GM21526 (cell line): ENCODE results near the gene PDLIM3.
A peak's percentile ranks its signal among the peaks of the same experiment; 100 is the strongest.
"Not testable (repeated sequence)": the region's sequence is repeated elsewhere in the genome, so short reads cannot be mapped to it uniquely, and the experiment has no call there.

Source experiments
- ATAC-seq: cut with Tn5 transposase; IDR thresholded peaks from one replicate; pipeline ENCODE4 v1.9.1; 2021; ENCODE audit warnings: moderate library complexity; ENCODE audit not compliant: unreplicated experiment, low FRiP score

The PDLIM3 gene

DNA sequence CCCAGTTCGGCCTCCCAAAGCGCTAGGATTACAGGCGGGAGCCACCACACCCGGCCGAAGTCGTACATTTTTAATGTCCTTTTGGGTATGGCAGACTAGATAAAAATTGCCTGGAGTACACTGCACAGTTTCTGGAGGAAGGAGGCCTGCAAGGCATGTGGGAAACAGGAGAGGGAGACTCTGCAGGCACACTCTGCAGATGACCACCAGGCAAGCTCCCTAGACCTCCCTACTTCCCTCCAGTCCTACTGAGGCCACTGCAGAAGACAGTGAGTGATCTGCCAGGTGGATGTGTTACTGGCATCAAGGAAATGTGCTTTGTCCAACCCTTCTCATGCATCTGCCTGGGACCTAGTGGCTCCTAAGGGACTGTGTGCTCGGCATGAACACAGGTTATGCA, 11.4 kb downstream of the PDLIM3 start:
- ATAC-seq, result no peak

DNA sequence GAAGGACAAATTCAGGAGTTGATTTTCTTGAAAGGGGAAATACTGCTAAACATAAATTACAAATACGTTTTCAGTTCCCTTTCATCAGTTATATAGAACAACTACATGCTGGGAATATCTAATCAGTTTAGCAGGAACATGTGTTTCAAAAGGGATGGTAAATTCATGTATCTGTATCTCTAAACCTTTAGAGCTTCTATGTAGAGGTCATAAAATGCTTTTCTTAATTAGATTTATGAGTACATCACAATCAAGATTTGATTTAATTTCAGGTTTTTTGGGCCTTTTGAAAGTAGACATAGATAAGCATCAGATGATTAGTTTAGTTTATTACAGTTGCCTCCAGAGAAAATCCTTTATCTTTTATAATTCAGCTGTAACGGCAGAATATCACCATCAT, 12.9 kb downstream of the PDLIM3 start:
- no peak for ATAC-seq

DNA sequence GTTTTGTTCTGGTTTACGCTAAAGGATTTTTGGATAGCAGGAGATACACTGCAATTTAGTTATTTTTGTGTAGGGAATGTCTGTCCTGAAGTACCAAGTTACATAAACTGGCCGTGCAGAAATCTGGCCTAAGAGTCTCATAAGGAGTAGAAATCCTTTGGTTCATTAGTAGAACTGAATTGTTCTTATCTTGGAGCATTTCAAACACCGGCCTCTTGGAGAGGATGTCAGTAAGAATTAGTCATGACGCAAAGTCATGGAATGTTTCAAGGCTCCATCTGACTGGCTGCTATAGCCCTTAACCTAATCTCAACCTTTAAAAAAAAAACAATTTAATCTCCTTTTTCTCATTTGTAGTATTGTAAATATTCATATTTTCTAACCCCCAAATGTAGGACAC, 15.2 kb downstream of the PDLIM3 start:
- ATAC-seq, result no peak

DNA sequence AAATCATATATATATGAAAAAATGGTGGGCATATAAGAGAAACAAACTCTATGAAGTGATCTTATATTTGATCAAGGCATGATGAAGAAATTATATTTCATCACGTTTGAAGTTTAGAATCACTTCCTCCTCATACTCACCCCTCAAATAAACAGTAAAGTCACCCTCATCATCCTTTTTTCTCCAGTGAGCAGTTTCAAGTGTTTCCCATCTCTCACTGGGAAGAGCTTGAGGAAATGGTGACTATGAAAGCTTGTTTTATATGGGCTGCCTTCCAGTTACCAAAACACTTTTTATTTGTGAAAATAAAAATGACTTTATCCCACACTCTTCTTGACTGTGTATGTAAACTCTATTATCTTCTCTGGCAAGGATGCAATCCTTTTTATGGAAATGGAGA, 16.8 kb downstream of the PDLIM3 start:
- ATAC-seq, result no peak

DNA sequence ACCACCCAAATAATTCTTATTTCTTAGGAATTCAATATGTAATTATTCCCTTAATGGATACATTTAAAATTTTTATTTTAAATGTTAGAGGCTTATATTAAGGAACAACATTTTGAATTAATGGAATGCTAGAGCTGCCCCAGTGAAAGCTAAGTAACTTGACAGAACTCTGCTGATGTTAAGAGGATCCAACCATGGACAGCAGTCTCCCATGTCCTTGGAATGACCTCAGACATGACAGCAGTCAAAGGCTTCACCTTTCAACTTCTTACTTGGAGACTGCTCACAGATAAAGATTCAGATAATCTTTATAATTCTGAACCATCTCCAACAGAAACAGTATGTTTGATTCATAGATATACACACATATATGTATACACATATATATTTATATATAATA, 17.2 kb downstream of the PDLIM3 start:
- no peak for ATAC-seq

DNA sequence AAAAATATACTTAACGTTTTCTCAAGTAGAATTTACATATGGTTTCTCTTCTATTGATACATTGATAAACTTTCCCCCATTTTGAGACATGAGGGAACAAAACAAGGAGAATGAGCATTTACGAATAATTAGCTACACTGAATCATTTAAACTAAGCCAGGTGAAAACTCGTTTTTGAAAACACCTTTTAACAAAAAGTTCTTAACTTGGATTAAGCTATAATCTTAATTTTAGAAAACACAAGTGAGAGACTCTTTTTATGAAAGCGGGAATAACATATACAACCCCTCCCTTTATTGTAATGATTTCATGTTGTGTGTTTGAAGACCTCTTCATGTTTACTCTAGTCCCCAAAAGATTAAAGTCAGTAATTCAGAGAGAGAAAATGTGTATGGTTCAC, 20.1 kb downstream of the PDLIM3 start:
- no peak for ATAC-seq

DNA sequence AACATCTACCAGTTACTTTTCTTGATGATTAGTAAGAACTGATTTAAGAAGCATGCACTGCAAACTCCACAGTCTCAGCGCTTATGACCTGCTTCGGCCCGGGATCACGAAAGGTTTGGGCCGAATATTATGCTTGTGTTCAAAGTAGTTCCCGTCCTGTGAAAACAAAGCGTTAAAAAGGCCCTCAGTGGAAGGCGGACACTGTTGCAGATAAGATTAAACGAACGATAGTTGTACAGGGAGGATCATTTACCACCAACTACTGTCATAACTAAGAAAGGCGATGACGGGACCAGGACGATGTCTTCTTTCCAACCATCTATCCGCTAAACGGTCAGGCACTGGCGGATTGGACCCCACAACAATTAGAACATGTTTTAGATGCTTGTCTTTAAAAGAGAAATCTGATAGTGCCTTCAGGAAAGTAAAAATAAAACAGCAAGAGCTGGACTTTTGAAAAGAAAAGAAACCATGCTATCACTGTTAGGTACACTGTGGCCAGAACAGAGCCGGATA, 21.1 kb downstream of the PDLIM3 start:
- ATAC-seq, result no peak

DNA sequence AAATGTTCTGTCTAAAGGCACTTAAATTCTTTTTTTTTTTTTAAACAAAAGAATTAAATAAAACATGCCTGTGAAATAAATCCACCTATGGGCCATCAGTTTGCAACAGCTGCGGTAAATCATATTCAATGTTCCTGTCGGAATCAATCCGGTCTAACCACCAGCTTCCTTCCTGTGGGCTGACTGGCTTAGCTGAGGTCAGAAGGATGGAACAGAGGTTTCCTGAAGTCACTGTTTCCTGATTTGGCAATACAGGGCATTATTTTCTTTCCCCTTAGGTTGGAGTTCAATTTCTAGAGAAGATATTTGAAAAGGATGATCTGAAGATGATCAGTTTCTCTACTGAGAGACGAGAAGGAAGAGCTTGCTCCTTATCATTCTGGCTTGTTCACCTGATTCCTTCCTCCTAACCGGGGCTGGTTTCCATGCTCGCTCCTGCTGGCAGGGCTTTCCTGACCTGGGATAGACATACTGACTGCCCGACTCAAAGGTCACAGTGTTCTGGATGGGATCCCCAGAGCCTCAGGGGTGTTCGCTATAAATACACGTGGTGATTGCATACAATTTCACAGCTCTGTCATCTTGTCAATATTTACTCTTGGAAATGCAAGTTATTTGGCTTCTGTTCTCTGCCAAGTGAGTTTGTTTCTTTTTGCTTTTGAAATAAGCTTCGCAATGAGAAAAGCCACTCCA, 21.7 kb downstream of the PDLIM3 start:
- ATAC-seq, result no peak

DNA sequence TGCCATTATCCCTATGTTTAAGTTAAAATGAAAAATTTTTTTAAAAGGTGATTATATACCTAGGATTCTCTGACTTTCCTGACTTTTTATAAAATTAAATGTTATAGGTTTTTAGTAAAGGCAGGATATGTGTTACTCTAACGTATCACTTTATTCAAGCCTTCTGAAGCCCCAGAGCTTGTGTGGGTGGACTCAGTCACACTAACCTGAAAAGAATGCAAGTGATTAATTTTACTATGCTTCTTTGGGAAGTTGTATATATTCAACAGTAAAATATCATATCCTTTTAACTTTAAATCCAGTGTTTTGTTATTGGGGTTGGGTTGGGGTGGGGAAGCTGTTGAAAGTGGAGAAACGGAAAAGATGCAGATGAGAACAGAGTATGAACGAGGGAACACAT, 22.8 kb downstream of the PDLIM3 start:
- ATAC-seq, result no peak

DNA sequence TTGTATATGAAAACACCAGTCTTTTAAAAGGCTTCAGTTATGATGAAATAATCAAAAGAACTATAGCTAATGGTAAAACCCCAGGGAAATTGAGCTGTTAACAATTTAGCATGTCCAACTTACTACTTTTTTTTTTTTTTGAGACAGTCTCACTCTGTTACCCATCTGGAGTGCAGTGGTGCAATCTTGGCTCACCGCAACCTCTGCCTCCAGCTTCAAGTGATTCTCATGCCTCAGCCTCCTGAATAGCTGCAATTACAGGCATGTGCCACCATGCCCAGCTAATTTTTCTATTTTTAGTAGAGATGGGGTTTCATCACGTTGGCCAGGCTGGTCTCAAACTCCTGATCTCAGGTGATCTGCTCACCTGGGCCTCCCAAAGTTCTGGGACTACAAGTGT, 24.1 kb downstream of the PDLIM3 start:
- not testable (repeated sequence) for ATAC-seq

DNA sequence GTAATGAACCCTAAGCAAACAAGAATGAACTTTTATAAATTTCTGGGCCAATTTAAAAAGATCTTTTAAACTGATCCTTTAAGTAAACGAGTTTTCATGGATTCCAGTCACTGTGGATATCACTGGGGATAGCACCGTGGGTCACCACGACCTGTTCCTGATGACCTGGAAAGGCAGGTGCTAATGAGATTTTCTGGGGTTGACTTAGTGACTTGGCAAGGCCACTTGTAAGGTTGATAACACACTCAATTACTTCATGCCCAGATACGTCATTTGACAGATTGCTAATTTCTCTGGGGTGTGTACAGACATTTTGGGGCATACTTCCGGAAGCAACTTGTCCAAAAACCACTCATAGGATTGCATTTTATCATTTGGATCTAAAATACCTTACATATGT, 24.5 kb downstream of the PDLIM3 start:
- ATAC-seq, result no peak

DNA sequence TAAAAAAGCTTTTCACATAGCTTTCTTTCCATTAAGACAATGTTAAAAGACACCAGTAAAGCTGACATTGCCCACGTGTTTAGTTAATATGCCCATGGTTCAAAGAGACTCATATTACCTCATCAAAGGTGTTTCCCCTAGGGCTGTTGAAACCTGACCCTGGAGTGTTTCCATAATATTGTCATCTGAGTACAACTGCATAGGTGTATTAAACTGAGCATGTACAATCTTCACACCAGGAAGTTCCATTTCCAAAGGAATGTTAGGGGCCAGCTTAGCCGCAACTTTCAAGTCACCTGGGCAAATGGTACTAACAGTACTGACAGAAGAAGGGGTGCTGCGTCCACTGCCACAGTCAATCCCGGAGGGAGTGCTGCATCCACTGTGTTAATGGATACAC, 27.1 kb downstream of the PDLIM3 start:
- no peak for ATAC-seq

DNA sequence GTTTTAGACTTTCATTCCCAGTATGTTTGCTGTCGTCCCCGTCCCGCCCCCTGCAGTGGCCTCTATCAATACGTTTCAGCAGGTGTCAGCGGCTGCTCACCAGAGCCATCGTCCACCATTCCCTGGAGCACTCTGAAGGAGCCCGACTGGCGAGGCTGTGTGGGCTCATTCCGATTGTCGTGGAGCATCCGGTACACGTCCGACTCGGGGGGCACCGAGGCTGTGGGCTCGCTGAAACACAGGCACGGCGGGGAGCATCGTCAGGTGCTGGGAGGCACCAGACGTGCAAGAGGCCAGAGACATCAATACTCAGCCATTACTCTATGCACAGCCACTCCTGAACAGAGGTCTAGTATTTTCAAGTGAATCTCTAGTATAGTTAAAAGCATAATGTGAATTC, 28.9 kb downstream of the PDLIM3 start:
- no peak for ATAC-seq

DNA sequence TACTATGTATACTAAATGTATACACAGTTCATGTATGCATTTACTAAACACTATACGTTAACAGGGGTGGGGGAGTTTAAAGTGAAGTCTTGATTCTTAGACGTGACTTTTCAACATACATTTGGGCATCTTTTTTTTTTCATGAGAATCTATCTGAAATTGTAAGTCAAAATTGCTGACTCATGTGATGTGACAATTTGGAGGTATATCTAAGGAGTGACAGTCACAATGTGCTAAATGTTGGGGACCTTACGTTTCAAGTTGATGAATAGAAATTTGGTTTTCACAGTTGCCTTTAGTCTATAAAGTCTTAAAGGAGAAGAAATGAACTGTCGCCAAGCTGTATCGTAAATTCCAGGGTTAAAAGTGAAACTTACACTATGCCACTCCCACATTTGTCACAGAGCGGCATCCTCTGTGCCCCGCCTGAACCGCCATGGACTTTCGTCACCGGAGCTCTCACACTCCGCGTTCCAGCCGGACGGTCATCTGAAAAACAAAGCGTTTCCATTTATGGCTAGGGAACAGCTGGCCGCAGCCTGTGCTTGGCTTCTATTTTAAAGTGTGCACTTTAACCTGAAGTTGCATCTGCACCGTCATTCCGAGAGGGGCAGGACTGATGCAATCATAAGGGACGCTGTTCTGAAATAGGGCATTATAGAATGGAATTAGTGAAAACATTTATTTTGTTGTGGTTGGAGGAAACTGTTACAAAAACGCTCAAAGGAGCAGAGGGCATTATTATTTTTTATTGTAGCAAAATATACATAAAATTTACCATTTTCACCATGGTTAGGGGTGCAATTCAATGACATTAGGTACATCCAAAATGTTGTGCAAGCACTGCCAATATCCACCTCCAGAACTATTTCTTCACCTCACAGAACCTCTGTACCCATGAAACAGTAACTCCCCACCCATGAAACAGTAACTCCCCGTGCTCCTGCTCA, 30.9 kb downstream of the PDLIM3 start:
- no peak for ATAC-seq

DNA sequence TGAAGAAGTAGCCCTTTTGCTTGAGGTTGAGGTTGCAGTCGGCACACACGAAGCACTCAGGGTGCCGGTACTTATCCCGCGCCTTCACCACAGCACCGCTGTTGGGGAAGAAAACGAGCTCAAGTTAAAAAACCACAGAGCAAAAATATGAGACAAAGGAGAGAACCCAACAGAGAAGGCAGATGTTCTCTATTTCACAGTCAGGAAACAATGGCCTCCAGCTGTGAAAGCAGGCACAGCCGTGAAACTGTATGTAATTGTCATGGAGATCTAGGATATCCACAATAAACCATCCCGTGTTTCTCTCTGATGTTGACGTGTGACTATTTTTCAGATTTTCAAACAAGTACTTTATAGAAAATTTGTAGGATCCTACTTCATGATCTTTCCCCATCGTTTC, 32.9 kb downstream of the PDLIM3 start:
- no peak for ATAC-seq

DNA sequence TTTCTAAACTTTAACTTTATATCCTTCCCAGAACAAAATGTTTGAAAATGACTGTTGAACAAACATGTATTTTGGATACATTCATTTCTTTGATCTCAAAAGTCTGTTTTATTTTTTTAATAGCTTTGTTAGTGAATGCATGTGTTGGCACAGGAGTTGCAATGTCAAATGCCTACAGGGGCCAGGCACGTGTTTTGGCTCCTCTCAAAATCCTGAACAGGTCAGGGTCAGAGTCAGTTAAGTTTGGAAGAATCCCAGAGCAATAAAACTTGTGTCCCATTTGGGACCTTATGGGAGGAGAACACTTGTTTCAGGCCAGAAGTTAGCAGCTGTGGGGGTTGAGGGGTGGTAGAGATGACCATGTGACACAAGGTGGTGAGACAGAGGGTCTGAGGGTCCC, 34.7 kb downstream of the PDLIM3 start:
- no peak for ATAC-seq

DNA sequence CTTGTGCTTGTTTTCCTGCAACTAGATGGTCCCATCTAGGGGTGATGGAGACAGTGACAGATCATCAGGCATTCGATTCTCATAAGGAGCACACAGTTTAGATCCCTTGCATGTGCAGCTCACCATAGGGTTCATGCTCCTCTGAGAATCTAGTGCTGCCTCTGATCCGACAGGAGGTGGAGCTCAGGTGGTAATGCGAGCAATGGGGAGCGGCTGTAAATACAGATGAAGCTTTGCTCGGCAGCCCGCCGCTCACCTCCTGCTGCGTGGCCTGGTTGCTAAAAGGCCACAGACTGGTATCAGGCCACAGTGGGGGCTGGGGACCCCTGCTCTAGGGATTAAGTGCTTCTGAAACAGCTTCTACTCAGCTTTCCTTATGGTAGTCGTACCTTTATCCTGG, 35.3 kb downstream of the PDLIM3 start:
- ATAC-seq, result no peak

DNA sequence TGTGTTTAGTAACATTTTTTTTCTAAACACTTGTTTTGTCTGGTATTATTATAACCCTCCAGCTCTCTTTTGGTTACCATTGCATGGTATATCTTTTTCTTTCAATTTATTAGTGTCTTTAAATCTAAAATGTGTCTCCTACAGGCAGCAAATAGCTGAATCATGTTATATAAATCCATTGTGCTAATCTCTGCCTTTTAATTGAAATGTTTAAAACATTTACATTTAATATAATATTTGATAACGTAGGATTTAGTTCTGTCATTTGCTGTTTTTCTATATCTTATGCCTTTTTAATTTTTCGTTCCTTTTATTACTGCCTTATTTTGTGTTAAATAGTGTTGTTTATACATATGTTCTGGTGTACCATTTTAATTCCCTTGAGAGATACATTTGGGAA, 46.7 kb downstream of the PDLIM3 start:
- no peak for ATAC-seq

DNA sequence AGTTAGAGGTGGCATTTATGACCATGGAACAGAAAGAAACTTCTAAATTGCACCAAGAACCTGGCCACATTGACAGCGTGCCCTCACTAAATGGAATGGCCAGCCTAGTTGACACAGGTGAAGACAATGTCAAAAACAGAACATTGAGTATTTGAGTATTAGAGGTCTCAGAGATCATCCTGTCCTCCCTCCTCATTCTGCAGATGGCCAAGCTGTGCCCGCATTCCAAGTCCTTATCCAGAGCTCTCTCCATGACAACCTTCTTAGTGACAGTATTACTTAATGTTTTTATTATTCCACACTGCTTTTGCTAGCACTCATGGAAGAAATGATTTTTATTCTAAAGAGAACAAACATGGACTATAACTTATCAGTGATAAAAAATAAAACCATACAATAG, 53.9 kb downstream of the PDLIM3 start:
- ATAC-seq, result no peak

DNA sequence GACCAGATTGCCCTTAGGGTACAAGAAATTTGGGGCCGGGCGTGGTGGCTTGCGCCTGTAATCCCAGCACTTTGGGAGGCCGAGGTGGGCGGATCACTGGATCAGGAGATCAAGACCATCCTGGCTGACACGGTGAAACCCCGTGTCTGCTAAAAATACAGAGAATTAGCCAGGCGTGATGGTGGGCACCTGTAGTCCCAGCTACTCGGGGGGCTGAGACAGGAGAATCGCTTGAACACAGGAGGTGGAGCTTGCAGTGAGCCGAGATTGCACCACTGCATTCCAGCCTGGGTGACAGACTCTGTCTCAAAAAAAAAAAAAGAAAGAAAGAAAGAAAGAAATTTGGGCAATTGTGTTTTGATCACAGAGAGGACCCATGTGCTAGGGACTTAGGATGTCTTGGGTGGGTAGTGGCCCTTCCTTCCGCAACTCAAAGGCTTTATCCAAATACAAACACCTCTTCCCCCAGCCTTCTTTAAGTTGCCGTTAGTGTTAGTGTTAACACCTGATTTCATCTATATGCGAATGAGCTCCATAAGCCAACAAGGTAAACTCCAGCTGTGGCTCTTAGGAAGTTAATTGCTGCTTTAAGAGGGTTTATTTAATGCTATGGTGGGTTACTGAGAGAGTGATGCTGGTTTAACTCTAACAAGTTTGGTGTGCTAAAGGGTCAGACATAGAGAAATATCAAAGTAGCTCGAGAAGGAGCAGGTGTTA, 55.1 kb downstream of the PDLIM3 start:
- peak; percentile 22 for ATAC-seq

DNA sequence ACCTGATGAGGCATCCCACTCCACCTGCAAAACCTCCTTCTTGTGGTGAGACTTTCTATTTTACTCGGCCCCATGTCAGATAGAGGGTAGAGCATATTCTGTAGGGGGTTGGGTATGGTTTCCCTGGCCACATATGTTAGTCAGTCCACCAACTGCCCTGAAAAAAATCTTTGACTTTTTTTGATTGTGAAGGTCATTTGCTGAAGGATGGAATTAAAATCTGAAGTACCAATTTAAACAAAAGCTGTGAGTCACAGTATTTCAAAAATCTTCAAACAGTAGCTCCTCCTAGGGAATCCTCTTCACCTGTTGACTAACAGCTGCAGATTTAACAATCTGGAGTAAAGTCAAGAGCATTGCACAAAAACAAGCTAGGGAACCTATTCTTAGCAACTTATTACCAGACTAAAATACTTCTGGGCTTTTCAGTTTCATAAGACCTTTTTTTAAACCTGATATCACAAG, 55.8 kb downstream of the PDLIM3 start:
- peak; percentile 90 for ATAC-seq
